ENCODE data around the gene METTL14. TPM values are rescaled to one million over a fixed set of nuclear protein-coding genes. Genes with fewer than 3 reads are reported as not detected.

Gene METTL14
- 34.4 and 51.1 TPM in 2 replicates for total RNA-seq

DNA sequence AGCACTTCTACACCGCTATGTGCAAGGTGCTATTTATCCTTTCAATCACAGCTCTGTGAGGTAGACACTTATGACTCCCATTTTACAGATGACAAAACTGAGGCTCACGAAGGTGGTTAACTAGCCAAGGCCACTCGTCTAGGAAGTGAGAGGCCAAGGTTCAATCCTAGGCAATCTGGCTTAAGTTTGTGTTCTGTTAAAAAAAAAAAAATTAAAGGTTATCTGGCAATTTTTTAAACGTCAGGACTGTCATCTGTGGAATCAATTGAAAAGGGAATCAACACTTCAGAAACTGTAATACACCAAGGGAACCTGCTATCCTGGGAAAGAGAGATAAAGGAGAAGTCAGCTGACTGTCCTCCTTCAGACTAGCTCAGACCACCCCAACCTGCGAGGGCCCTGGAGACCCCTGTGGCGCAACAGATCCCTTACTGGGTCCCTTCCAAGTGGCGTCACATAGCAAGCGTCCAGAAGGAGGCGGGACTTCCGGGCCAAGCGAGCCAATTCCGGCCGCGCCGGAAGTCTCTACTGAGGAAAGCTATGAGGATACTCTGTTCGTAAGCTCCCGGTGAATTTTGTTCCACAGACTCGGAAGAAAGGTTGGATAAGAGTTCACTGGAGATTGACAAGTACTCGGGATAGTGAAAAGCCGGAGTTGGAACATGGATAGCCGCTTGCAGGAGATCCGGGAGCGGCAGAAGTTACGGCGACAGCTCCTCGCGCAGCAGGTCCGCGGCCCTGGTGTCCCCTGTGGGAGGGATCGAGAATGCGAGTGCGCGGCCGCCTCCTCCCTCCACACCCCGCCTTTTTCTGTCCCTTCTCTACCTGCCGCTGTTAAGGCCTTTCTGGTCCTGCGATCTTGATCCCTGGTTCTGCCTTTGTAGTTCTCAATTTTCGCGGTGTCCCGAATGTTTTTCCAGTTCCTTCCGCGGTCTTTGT is at the start of gene METTL14:
TSS of gene METTL14 (plus strand) at position 520 of the 939 bp plus-strand sequence. CDS start at position 663, 143 bp downstream.

Other genes with a start within 250 kb of the METTL14 start
- gene SEC24D, start 150.7 kb downstream of the METTL14 start, total RNA-seq, result 56.3 and 63.9 TPM in 2 replicates
- gene SYNPO2, start 203.5 kb downstream of the METTL14 start, total RNA-seq, result 0.11 and 0.31 TPM in 2 replicates